Fibroblast of lung (primary cell): ENCODE measurements around the gene SLC1A7. TPM values are rescaled to one million over a fixed set of nuclear protein-coding genes. Genes with fewer than 3 reads are reported as not detected.
A peak's percentile ranks its signal among the peaks of the same experiment; 100 is the strongest.

ENCODE experiments used
- DNase-seq, 2 donors: peaks; one replicate each; pipeline versions ENCODE4 v3.0.0 to v3.0.0-alpha.2; 2010; ENCODE audit warnings: low read depth in 2 of 2
- H2AFZ ChIP-seq: 2 replicates; pipeline ENCODE4 v1.5.1; 2012; ENCODE audit warnings: low read length, control low read depth, inconsistent platforms
- H3K27ac ChIP-seq: 2 replicates; pipeline ENCODE4 v1.5.1; 2011; ENCODE audit warnings: low read length, control low read depth; ENCODE audit not compliant: insufficient read depth
- H3K27me3 ChIP-seq: 2 replicates; pipeline ENCODE4 v1.5.1; 2011; ENCODE audit warnings: mild to moderate bottlenecking, low read length; ENCODE audit not compliant: control insufficient read depth, insufficient read depth
- H3K36me3 ChIP-seq: 2 replicates; pipeline ENCODE4 v1.5.1; 2011; ENCODE audit warnings: low read length; ENCODE audit not compliant: control insufficient read depth, insufficient read depth
- H3K4me1 ChIP-seq: 2 replicates; pipeline ENCODE4 v1.5.1; 2011; ENCODE audit warnings: low read length; ENCODE audit not compliant: control insufficient read depth, insufficient read depth; ENCODE audit errors: extremely low read depth
- H3K4me2 ChIP-seq: 2 replicates; pipeline ENCODE4 v1.5.1; 2011; ENCODE audit warnings: low read length, control low read depth; ENCODE audit not compliant: insufficient read depth; ENCODE audit errors: extremely low read depth
- H3K4me3 ChIP-seq, 4 experiments: fragments of 200-600 bp in 1 of 4; sonication (generic) in 1 of 4; replicated peaks in 1 of 4; 2 replicates each; pipeline ENCODE4 v1.5.1; 2011 to 2016; ENCODE audit warnings: low read length in 4 of 4, low read depth in 3 of 4, mild to moderate bottlenecking in 3 of 4, control low read depth in 2 of 4, inconsistent platforms in 1 of 4, mixed read lengths in 1 of 4; ENCODE audit not compliant: insufficient read depth in 1 of 4; ENCODE audit errors: control extremely low read depth in 1 of 4
- H3K79me2 ChIP-seq: 2 replicates; pipeline ENCODE4 v1.5.1; 2012; ENCODE audit warnings: mild to moderate bottlenecking, low read length, inconsistent platforms; ENCODE audit not compliant: control insufficient read depth, insufficient read depth
- H3K9ac ChIP-seq: 2 replicates; pipeline ENCODE4 v1.5.1; 2011; ENCODE audit warnings: mild to moderate bottlenecking, low read length, control low read depth; ENCODE audit not compliant: insufficient read depth
- H3K9me3 ChIP-seq: 2 replicates; pipeline ENCODE4 v1.5.1; 2012; ENCODE audit warnings: low read depth, low read length; ENCODE audit not compliant: control insufficient read depth, insufficient read depth
- H4K20me1 ChIP-seq: 2 replicates; pipeline ENCODE4 v1.5.1; 2011; ENCODE audit warnings: low read length; ENCODE audit not compliant: control insufficient read depth, insufficient read depth; ENCODE audit errors: extremely low read depth
- CTCF ChIP-seq, 2 donors: IDR thresholded peaks in 1 of 2; conservative IDR thresholded peaks in 1 of 2; 1 replicate in 1 of 2; 2 replicates in 1 of 2; pipeline ENCODE4 v1.5.1; 2011 to 2012; ENCODE audit warnings: low read length in 2 of 2, control low read depth in 1 of 2, inconsistent platforms in 1 of 2, low read depth in 1 of 2, mild to moderate bottlenecking in 1 of 2
- EZH2 ChIP-seq: IDR thresholded peaks from 2 replicates; pipeline ENCODE4 v1.5.1; 2012; ENCODE audit warnings: low read length, control low read depth, mild to moderate bottlenecking; ENCODE audit errors: missing control alignments
- polyA plus RNA-seq, 2 donors: library from polyadenylated mRNA; depleted of rRNA in 1 of 2; stranded (reverse) in 1 of 2; unstranded in 1 of 2; fragments of >200 nt; gene quantifications; 2 replicates each; pipeline ENCODE4 v1.2.1, GENCODE V29; 2011 to 2012; ENCODE audit warnings: missing spikeins in 1 of 2
- total RNA-seq: library from RNA; depleted of rRNA; stranded (reverse); fragments of >200 nt; gene quantifications from 2 replicates; pipeline ENCODE4 v1.2.1, GENCODE V29; 2014

The SLC1A7 gene
- total and polyA plus RNA-seq, 2 donors (not counting 1 experiment from before 2014, with no cell fraction given) = 0.15 to 0.33 TPM

- Histone ChIP-seq H2AFZ (no peak overlapping the region), H3K9me3 (no peaks in the 10 kb centered on the region), H3K36me3 (no peaks in the 10 kb centered on the region), H4K20me1 (no peaks in the 10 kb centered on the region), H3K4me2 (no peak overlapping the region), H3K27me3 (no peaks in the 10 kb centered on the region), H3K4me1 (peaks cover 15% of the 10 kb centered on the region), H3K9ac (no peak overlapping the region), H3K4me3 (no peak overlapping the region), H3K27ac (no peak overlapping the region), H3K79me2 (no peaks in the 10 kb centered on the region)
- TF ChIP-seq EZH2 (no peak), CTCF (conservative IDR thresholded peaks at IDR 0.05 in 1 of 2, IDR thresholded peaks at IDR 0.05 in 1 of 2; ENCODE audit: low read depth in 1 of 2, low read length in 2 of 2) (no peak)
- no peak for DNase-seq
These were observed 25.4 kb downstream of the SLC1A7 start for GRCh38 chr1:53116933-53117600.

DNA sequence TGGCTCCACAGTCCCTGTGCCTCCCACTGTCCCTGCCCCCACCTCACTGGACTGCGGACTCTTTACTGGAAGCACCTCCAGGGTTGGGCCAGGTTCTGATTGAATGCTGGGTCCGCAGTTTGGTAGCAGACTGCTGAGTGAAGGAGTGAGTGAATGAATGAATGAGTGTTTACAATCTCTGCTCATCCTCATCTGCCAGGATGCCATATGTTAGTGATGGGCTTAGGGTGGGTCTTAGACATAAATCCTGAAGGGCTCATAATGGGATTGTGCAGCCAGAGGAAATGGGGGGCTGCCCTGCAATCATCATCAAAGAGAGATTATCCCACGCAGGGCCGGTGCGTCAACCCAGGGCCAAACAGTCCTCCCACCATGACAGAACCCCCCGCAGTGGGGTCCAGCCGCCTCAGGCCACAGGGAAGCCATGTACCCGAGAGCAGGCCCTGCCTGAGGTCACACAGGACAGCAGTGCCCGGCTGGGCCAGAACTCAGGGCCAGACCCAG, 26.1 kb downstream of the SLC1A7 start:
- Histone ChIP-seq H3K36me3 (no peaks in the 10 kb centered on the region), H3K4me2 (no peak overlapping the region), H4K20me1 (no peaks in the 10 kb centered on the region), H3K79me2 (no peaks in the 10 kb centered on the region), H3K27me3 (no peaks in the 10 kb centered on the region), H2AFZ (no peak overlapping the region), H3K4me1 (peaks cover 13% of the 10 kb centered on the region), H3K27ac (no peak overlapping the region), H3K9me3 (no peaks in the 10 kb centered on the region), H3K9ac (no peak overlapping the region), H3K4me3 (no peak overlapping the region)
- no peak for DNase-seq
- TF ChIP-seq EZH2 = no peak
- TF ChIP-seq CTCF (conservative IDR thresholded peaks at IDR 0.05 in 1 of 2, IDR thresholded peaks at IDR 0.05 in 1 of 2; ENCODE audit: low read depth in 1 of 2, low read length in 2 of 2) = no peak

GRCh38 chr1:53115403-53116306, 26.8 kb downstream of the SLC1A7 start:
- H3K4me3 ChIP-seq = no peak overlapping the region
- peak in 1 of 2 donors; percentile 62 for DNase-seq
- no peaks in the 10 kb centered on the region for H3K79me2 ChIP-seq
- peaks cover 17% of the 10 kb centered on the region for H3K4me1 ChIP-seq
- no peak overlapping the region for H2AFZ ChIP-seq
- no peaks in the 10 kb centered on the region for H3K9me3 ChIP-seq
- H4K20me1 ChIP-seq = no peaks in the 10 kb centered on the region
- H3K27ac ChIP-seq = no peak overlapping the region
- H3K36me3 ChIP-seq = no peaks in the 10 kb centered on the region
- no peak overlapping the region for H3K9ac ChIP-seq
- no peaks in the 10 kb centered on the region for H3K27me3 ChIP-seq
- no peak overlapping the region for H3K4me2 ChIP-seq
- no peak for TF ChIP-seq CTCF (conservative IDR thresholded peaks at IDR 0.05 in 1 of 2, IDR thresholded peaks at IDR 0.05 in 1 of 2; ENCODE audit: low read depth in 1 of 2, low read length in 2 of 2)
- TF ChIP-seq EZH2 = no peak
